HepG2 (cell line): ENCODE results near the gene CTSA. TPM values are rescaled to one million over a fixed set of nuclear protein-coding genes. Genes with fewer than 3 reads are reported as not detected.
A peak's percentile ranks its signal among the peaks of the same experiment; 100 is the strongest.

Source experiments
- ARID4A ChIP-seq: sonication (generic); formaldehyde crosslinking; IDR thresholded peaks from 2 replicates; pipeline ENCODE4 v1.5.0; 2020; ENCODE audit warnings: mild to moderate bottlenecking, missing genetic modification reagents, borderline replicate concordance
- ATF2 ChIP-seq: sonication (generic); formaldehyde crosslinking; IDR thresholded peaks from 2 replicates; pipeline ENCODE4 v1.4.0; 2020; ENCODE audit warnings: missing genetic modification reagents
- KDM5B ChIP-seq: sonication (generic); formaldehyde crosslinking; IDR thresholded peaks from 2 replicates; pipeline ENCODE4 v1.4.0; 2020; ENCODE audit warnings: missing genetic modification reagents, mild to moderate bottlenecking, borderline replicate concordance
- KLF16 ChIP-seq, 2 experiments: sonication (generic) in 1 of 2; formaldehyde crosslinking in 1 of 2; IDR thresholded peaks; 2 replicates each; pipeline versions ENCODE4 v1.6.1 to v1.8.0; 2016 to 2023; ENCODE audit warnings: missing genetic modification reagents in 2 of 2, missing compliant biosample characterization in 1 of 2
- PCBP2 ChIP-seq: fragments of 200-400 bp; formaldehyde crosslinking; optimal IDR thresholded peaks from 2 replicates; pipeline ENCODE3; 2018; ENCODE audit warnings: low read length, low read depth; ENCODE audit not compliant: poor library complexity, severe bottlenecking
- POGK ChIP-seq: sonication (generic); formaldehyde crosslinking; conservative IDR thresholded peaks from 2 replicates; pipeline ENCODE4 v1.8.0; 2022; ENCODE audit warnings: mild to moderate bottlenecking, moderate library complexity, missing genetic modification reagents
- SYNCRIP ChIP-seq: fragments of 200-400 bp; formaldehyde crosslinking; IDR thresholded peaks from 2 replicates; pipeline ENCODE4 v1.6.1; 2018; ENCODE audit warnings: mild to moderate bottlenecking, low read depth, low read length; ENCODE audit not compliant: insufficient read depth
- TIGD3 ChIP-seq: sonication (generic); formaldehyde crosslinking; IDR thresholded peaks from 2 replicates; pipeline ENCODE4 v1.5.1; 2020; ENCODE audit warnings: mild to moderate bottlenecking, missing genetic modification reagents, borderline replicate concordance
- ZNF224 ChIP-seq: sonication (generic); formaldehyde crosslinking; IDR thresholded peaks from 2 replicates; pipeline ENCODE4 v1.5.0; 2020; ENCODE audit warnings: mild to moderate bottlenecking, missing genetic modification reagents
- ZNF878 ChIP-seq: sonication (generic); formaldehyde crosslinking; IDR thresholded peaks from 2 replicates; pipeline ENCODE4 v1.8.1; 2023; ENCODE audit warnings: mild to moderate bottlenecking, missing genetic modification reagents, moderate library complexity
- ZSCAN21 ChIP-seq: sonication (generic); formaldehyde crosslinking; IDR thresholded peaks from 2 replicates; pipeline ENCODE4 v1.8.0; 2022; ENCODE audit warnings: mild to moderate bottlenecking, missing genetic modification reagents, moderate library complexity, borderline replicate concordance
- polyA plus RNA-seq, 8 experiments: library from polyadenylated mRNA; depleted of rRNA in 3 of 8; stranded (reverse) in 7 of 8; unstranded in 1 of 8; fragments of >200 nt; fragmentation: Illumina TruSeq in 4 of 8; extraction: Trizol in 4 of 8; gene quantifications; 2 replicates each; pipeline versions ENCODE4 v1.2.1 to v1.2.3, GENCODE V29; 2011 to 2016; ENCODE audit warnings: low read depth in 4 of 8, missing spikeins in 1 of 8, mixed read lengths in 1 of 8; ENCODE audit not compliant: insufficient read depth in 1 of 8
- total RNA-seq, 5 experiments: library from RNA; depleted of rRNA; stranded (reverse); fragments of >200 nt; fragmentation: Illumina TruSeq; extraction: Trizol; gene quantifications; 2 replicates each; pipeline ENCODE4 v1.2.3, GENCODE V29; 2016; ENCODE audit warnings: low read depth in 1 of 5
- TF ChIP-seq, protein P1 (sequence below): sonication (generic); formaldehyde crosslinking; IDR thresholded peaks from 2 replicates; pipeline ENCODE4 v1.8.0; 2022; ENCODE audit warnings: missing genetic modification reagents, mild to moderate bottlenecking, moderate library complexity, borderline replicate concordance

Gene CTSA
- total and polyA plus RNA-seq, 2 of the 13 experiments (the other 11 are each of a cell fraction or from before 2014, with no cell fraction given) = 202 to 231 TPM

DNA sequence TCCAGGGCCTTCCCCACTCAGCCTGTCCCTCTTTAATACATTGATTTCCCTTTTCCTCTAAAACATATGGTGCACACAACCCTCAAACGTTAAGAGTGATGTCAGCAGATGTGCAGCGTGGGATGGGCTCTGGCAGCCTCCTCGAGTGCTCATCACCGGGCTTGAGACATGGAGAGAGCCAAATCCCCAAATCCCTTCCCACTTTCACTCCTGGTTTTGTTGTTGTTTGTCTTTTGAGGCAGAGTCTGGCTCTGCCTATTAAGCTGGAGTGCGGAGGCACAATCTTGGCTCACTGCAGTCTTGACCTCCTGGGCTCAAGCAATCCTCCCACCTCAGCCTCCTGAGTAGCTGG lies 26.6 kb downstream of the CTSA start (continued):
- no peak for TF ChIP-seq ATF2 (CRISPR knock-in tag)
- TF ChIP-seq PCBP2 = no peak
- no peak for TF ChIP-seq TIGD3 (CRISPR knock-in tag)
- 0 out of 2 replicates have a peak, but pooled peaks have one; percentile 28 for TF ChIP-seq ARID4A (CRISPR knock-in tag)
- TF ChIP-seq KDM5B (CRISPR knock-in tag) = no peak; the same call in 1 of the 2 replicates
- TF ChIP-seq ZNF224 = no peak
- TF ChIP-seq, protein P1, sequence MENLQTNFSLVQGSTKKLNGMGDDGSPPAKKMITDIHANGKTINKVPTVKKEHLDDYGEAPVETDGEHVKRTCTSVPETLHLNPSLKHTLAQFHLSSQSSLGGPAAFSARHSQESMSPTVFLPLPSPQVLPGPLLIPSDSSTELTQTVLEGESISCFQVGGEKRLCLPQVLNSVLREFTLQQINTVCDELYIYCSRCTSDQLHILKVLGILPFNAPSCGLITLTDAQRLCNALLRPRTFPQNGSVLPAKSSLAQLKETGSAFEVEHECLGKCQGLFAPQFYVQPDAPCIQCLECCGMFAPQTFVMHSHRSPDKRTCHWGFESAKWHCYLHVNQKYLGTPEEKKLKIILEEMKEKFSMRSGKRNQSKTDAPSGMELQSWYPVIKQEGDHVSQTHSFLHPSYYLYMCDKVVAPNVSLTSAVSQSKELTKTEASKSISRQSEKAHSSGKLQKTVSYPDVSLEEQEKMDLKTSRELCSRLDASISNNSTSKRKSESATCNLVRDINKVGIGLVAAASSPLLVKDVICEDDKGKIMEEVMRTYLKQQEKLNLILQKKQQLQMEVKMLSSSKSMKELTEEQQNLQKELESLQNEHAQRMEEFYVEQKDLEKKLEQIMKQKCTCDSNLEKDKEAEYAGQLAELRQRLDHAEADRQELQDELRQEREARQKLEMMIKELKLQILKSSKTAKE (CRISPR knock-in tag) = 0 out of 2 replicates have a peak, but pooled peaks have one; percentile 20
- no peak for TF ChIP-seq SYNCRIP
- TF ChIP-seq POGK (CRISPR knock-in tag) = no peak
- TF ChIP-seq KLF16 (CRISPR knock-in tag; IDR thresholded peaks at IDR 0.05) = no peak
- no peak for TF ChIP-seq ZNF878
- TF ChIP-seq ZSCAN21 (CRISPR knock-in tag) = peak; percentile 57
